Inflammatory macrophage treated with lipopolysaccharide for 4 hours (primary cell): Measurements from ENCODE around the gene TSC22D3.

Source experiments
- DNase-seq: peaks from one replicate; pipeline ENCODE4 v3.0.0-alpha.2; 2020

The TSC22D3 gene

DNA sequence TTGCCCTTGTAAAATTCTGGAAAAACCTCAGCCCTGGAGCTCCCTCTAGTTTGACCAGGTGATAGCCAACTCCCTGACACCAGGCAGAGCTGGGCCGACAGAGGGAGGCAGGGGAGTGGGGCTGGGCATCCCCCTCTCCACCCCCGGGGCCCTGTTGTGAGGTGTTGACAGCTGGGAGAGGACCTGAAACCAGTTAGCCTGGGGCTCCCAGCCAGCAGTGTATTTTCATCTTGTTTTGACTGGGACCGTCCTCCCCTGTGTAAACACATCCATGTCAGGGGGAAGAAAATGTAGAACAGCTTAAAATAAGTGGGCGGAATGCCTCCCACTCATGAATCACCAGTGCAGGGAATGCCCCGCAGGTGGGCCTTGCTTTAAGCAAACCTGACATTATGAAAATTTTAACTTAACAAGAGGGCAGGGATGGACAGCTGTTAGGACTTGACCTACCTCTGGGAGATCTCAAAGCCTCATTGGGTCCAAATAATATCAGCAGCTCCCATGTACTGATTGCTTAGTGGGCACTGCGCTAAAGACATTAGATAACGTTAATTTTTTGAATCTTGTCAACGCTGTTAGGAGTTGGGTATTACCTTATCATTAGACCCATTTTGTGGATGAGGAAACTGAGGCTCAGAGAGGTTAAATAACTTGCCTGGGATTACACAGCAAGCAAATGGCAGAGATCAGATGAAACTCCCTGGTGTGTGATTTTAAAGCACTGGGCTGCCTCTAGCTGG is 45.9 kb downstream of the TSC22D3 start:
- no peak for DNase-seq

DNA sequence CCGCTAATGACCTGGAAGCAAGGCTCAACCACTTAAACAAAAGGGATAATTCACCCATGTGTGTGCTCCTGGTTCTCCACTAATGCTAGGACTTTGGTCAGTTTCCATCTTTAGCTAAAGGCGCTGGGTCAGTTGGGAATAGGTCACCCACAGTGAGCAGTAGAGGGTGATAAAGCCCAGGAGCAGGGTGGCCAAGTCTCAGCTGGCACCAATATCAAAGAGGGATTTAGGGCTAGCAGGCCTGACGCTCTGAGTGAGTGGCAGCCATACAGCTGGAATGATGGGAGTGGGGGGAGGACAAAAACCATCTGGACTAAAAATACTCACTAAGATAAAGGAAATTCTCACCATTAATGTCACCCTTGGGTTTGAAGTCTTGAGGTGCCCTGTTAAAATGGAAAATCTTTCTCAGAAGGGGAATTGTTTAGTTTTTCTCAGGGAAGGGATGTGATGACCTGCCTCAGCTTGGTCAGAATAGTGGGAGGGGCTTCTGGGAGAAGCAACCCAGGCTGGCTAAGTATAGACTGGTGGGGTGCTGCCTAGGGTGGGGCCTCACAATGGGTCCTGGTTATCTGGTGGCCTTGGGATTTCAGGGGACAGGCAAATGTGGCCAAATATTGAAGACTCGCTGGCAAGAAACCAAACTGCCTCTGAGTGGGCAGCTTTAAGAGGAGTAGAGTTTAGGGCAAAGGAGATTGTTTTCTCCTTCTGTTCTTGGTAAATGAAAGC is 47.1 kb downstream of the TSC22D3 start:
- DNase-seq: no peak

GRCh38 chrX:107726816-107727534 is 48.6 kb downstream of the TSC22D3 start:
- DNase-seq: no peak

- DNase-seq: no peak
Observed at GRCh38 chrX:107725761-107726555, 49.6 kb downstream of the TSC22D3 start.

DNA sequence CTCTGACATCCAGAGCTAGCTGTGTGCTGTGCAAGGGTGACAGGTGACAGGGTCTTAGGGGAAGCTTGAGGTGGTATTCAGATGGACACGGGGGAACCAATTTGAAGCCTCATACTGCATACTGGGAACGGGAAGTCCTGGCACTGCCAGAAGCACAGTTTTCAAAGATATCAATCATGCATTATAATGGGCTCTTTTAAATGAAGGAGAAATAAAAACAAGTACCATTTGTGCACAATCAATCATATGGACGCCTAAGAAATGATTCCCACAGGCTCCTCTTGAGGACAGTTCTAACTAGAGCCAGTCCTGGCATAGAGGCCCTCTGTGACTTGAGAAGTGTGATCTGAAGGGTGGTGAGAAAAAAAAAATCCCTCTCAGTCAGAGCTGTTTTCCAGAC is 50.9 kb downstream of the TSC22D3 start:
- DNase-seq: no peak

DNA sequence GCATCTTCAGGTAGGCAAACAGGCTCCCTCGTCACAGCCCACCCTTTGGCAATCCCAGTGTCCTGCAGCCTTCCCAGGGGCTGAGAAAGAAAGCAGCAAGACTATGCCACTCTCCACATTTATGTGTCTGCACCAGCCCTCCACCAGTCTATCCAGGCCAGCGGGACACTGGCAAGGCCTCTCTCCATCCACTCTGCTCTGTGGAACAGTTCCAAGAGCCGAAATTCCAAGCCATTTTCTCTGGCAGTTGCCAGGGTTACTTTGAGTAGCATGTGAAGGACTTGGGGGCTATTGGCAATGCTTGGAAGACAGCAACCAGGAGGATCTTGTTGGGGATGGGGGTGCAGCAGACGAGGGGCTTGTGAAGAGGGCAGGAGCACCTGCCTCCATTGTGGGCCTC is 52.1 kb downstream of the TSC22D3 start:
- DNase-seq: no peak

DNA sequence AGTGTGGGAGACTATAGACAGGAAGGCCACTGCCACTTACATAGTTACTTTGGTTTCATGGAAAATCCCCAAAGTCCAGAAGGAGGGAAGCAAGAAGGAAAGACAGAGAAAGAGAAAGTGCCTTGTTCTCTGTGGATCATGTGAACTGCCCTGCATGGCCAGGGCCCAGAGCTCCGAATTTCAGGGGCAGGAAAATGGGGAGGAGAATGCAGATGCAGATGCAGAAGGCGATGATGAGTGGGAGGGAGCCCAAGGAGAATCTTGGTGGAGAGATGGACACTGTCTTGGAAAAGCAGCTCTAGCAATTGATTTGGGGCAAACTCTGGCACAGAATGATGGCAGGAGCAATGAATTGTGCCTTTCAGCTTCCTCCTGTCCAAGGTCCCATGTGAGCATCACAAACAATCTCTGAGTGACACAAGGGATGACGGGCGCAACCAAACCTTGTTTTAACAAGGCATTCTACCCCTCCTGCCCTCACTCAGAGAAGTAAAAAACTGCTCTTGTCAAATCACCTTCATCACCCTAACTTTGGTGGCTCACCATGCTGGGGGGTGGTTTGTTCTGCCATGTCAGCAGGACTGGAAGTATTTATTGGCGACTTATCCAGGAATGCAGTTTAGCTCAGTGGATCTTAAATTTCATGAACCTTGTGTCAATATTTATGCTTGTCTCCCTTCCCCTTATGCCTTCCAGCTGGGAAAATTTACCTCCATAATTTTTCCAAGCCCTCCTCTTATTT is 53.5 kb downstream of the TSC22D3 start:
- DNase-seq: no peak

DNA sequence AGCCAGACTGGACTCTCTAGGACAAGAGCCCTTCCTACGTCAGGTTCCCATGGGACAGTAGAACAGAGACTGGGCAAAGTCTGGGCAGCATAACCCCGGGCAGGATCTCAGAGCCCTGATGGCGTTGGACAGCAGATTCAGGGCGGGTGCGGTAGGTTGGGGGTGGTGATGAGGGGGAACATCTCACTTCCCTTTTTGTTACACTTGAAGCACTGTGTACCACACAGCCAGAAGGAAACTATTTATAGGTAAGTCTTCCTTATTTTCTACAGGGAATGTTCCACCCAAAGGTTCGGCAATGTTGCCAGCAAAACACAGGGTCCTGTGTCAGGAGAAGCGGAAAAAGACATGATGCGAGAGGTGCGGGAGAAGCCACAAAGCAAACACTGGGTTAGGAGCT is 54.3 kb downstream of the TSC22D3 start:
- no peak for DNase-seq

GRCh38 chrX:107718156-107718621 is 57.4 kb downstream of the TSC22D3 start:
- DNase-seq: peak; percentile 71

DNA sequence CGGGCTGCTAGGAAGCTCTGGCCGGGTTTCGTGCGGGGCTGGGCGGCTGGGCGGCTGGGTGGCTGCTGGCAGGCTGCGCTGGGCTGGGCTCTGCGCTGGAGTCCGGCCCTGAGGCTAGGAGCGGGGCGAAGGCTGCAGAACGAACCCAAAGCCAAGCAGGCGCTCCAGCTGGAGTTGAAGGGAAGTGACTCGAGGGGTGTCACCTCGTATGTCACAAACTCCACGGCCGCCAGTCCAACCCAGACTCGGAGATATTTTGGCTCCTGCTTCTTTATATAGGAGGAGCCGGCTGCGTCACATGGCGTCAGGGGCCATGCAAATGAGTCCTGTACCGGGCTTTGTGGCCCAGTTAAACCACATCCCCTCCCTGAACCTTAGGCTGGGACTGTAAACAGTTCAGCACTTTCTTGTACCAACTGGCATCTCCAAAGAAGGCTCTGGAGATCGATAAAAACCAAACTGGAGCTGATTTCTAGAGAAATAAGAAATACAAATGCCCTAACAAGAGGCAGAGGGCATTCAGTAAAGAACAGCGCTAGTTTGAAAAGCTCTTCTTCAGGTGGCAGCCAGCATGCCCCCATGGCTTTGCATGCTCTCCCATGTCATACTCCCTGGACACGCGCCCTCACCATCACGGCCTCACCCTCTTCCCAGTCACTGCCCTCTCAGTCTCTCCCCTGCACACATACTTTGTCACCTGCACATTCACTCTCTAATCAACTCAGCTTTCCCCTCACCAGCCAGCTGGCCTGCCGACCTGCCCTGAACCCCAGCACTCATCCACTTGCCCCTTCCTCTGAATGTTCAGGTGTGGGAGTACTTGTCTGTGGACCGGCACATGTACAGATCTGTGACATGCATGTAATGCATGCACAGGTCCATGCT is 58.5 kb downstream of the TSC22D3 start:
- peak; percentile 87 for DNase-seq

DNA sequence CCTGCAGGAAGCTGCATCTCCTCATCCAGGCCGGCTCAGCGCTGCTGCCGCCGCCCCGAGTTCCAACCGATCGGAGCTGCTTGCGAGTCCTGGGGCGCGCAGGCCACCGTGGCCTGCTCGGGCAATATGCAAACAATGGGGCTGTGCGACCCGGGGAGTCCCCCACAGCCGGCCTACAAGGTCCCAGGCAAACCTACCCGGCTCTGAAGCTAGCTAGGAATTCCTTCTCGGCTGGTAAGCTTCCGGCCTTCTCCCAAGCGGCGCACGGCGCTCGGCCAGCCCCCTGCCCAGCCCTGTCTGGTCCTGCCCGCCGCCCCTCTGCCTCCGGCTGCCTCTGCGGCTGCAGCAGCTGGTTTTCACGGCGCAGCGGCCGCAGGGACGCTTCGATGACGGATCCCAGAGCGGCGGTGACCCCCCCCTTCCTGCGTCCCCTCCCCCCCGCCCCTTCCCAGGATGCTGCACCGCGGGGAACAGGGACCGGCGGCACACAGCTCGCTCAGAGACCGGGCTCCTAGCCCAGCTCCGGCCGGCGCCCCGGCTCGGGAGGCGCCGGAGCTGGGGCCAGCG is 59.4 kb downstream of the TSC22D3 start:
- no peak for DNase-seq

- no peak for DNase-seq
Observed at GRCh38 chrX:107715331-107716117, 60.1 kb downstream of the TSC22D3 start.

DNA sequence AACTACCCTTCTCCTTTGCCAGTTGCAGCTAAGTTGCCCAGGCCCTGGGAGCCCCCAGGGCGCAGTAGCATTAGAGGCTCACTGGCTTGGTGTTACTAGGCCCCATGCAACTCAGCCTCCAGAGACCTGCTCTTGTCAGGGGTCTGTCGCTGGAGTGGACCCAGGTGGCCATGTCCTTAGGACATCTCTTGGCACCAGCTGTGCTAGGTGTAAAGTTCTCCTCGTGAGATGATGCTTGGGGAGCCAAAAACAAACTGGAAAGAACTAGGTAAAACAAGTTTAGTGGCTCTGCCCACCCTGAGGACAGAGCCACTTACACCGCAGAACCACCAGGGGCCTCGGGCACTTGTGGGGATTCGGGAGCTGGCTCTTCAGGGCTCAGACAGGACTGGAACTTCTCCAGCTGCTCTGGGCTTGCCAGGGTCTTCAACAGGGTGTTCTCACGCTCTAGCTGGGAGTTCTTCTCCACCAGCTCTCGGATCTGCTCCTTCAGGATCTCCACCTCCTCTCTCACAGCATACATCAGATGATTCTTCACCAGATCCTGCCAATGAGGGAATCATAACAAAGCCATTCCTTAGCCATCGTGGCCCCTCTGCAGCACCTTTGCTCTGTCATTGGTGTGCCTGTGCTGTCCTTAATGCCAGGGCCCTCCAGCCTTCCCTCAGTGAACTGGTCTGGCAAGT is 61.2 kb downstream of the TSC22D3 start:
- no peak for DNase-seq

GRCh38 chrX:107713543-107714205 is 61.9 kb downstream of the TSC22D3 start:
- DNase-seq: no peak

DNA sequence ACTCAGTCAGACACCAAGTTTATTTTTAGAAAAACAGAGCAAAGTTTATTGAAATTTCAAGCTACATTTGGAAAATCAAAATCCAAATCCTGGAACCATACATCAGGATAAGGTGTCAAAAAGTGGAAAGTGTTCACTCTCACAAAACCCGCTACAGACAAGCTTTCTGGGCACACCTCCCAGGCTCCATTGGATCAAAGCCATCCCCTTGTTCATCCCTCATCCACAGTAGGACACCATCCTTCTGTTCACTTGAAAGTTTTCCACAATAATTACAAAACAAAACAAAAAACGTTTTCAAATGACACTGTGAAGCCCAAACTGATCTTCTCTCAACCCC is 62.4 kb downstream of the TSC22D3 start:
- no peak for DNase-seq

DNA sequence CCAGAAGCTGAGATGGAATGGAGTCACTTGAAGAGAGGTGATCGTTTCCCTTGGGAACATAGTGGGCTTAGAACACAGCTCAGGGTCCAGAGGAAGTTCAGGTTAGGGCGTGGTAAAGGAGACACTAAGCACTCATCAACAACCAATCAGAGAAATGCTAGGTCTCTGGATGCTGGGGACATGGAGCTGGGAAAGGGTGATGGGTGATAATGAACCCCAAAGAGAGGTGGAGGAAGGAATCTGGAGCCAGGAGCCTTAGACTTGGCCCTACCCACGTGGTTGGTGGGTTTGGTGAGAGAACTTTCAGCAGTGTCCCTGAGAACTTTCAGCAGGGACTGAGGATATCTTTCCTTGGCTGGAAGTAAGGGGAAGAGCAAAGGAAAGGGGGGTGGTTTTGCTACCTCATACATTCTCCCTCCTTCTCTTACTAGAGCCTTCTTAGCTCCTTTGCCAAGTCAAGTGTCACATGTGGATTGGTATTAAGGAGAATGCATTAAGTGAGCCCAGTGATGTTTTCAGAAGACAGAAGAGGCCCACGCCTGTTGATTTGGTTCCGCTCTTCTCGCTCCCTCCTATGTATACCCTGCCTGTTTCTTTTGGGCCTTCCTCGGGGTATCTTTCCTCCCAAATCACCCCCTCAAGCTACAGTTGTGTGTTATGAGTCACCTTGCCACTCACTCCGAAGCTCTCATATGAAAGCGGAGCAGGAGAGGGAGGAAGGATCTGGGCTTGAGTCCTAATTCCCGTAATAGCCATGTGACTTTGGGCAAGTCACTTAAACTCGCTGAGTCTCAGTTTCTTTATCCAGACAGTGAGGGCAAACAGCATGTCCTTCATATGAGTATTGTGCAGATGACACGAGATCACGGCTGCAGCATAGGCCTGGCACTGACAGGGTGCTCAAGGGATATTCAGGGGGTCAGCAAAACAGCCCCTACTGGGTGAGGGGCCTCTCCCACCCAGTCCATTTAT is 63.1 kb downstream of the TSC22D3 start:
- peak; percentile 72 for DNase-seq

- no peak for DNase-seq
Observed at GRCh38 chrX:107711521-107712181, 63.9 kb downstream of the TSC22D3 start.
